ENCODE results near the gene GPSM1. TPM values are rescaled to one million over a fixed set of nuclear protein-coding genes. Genes with fewer than 3 reads are reported as not detected.
"Not testable (repeated sequence)": the region's sequence is repeated elsewhere in the genome, so short reads cannot be mapped to it uniquely, and the experiment has no call there.

Gene GPSM1
- polyA plus RNA-seq, 5 donors = 35.9 to 84.2 (median 56.6) TPM

GRCh38 chr9:136316271-136316751 lies 11.0 kb upstream of the GPSM1 start:
- no peak for DNase-seq

GRCh38 chr9:136316896-136317676 lies 10.3 kb upstream of the GPSM1 start:
- no peak for DNase-seq

GRCh38 chr9:136317695-136318094 lies 9.6 kb upstream of the GPSM1 start:
- no peak for DNase-seq

DNA sequence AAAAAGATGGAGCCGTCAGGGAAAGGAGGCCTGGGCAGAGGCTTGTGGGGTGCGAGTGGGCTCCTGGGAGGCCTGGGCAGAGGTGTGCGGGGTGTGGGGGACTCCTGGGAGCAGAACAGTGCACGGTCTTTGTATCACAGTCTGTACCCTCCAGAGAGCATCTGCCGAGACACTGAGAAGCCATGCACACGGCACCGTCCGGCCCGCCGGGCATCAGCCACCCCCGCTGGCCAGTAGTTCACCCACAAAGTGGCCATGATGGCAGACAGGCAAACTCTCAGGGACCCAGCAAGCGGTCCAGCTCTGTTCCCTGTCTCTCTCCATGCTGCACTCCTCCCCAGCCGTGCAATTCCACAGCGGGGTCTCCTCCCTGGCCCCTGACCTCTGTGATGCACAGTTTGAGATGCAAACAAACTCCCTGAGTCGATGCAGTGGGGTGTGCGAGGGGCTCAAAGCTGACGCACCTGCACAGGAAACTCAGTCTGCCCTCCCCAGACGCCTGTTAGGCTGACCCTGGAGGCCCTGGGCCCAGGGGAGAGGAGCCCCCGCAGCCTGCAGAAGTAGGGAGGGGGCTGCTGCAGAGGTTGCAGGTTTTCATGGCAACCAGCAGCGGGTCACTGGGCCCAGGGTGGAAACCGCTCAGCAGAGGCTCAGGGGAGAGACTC lies 9.1 kb upstream of the GPSM1 start:
- DNase-seq = no peak

DNA sequence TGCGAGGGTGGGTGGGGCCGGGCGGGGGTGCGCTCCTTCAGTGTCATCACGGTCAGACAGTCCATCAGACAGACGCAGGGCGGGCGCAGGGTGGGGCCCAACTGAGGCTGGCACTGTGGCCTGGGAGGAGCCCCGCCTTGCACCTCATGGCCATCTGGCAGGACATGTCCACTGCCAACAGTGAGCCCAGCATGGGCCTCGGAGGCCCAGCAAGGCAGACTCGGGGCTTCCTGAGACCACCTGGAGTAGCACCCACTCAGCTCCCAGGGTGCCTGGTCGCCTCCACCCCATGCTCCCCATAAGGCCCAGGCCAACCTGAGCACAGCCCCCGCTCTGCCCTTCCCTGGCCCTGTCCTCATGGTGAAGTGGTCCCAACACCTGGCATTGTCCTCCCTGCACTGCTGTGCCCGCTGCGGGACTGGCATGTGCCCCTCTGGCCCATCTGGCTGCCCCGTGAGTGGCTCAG lies 8.5 kb upstream of the GPSM1 start:
- no peak for DNase-seq

GRCh38 chr9:136319244-136319643 lies 8.1 kb upstream of the GPSM1 start:
- DNase-seq = not testable (repeated sequence)

- not testable (repeated sequence) for DNase-seq
These were observed 7.4 kb upstream of the GPSM1 start for GRCh38 chr9:136319955-136320354.

DNA sequence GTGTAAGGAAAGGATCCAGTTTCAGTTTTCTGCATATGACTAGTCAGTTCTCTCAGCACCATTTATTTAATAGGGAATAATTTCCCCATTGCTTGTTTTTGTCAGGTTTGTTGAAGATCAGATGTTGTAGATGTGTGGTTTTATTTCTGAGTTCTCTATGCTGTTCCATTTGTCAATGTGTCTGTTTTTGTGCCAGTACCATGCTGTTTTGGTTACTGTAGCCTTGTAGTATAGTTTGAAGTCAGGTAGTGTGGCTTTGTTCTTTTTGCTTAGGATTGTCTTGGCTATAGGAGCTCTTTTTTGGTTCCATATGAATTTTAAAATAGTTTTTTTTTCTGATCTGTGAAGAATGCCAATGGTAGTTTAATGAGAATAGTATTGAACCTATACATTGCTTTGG lies 6.4 kb upstream of the GPSM1 start:
- DNase-seq = not testable (repeated sequence)

GRCh38 chr9:136321561-136321960 lies 5.8 kb upstream of the GPSM1 start:
- DNase-seq = no peak

DNA sequence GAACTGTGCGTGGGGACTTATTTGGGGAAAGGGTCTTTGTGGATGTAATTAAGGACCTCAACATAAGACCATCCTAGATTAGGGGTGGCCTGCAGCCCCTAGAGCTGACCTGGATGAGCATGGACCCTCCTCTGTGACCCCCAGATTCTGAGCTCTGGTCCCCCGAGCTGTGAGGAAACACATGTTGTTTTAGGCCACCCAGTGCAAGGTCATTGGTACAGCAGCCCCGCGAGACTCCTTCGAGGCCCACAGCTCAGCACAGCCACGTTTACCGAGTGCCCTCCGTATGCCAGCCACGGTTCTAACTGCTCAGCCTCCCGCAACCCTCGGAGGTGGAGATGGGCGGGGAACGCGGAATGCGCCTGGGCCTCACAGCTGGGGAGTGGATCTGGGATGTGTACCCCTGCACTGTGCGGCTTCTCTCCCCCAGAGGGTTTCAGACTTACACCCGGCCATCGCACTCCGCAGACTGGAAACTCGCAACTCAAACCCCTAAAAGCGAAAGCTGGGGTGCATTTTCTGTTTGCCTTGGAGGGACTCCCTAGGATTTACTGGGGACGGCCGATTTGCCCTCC lies 4.5 kb upstream of the GPSM1 start:
- DNase-seq = no peak

GRCh38 chr9:136323371-136323789 lies 4.0 kb upstream of the GPSM1 start:
- DNase-seq = no peak

GRCh38 chr9:136324501-136325300 lies 2.6 kb upstream of the GPSM1 start:
- no peak for DNase-seq

DNA sequence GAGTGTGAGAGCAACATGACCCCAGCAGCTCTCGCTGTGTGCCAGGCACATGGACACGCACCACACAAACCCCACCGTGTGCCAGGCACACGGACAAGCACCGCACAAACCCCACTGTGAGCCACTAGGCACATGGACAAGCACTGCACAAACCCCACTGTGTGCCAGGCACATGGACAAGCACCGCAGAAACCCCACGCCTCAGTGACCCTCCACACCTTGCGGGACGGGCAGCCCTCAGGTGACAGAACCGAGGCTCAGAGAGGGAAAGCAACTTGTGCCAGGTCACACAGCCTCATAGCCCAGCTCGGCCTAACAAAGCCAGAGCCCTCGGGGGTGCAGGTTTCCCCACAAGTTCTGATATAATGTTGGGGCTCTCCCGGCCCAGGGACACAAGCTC lies 2.0 kb upstream of the GPSM1 start:
- no peak for DNase-seq

- DNase-seq = peak; percentile 86 to 91
These were observed 1.1 kb upstream of the GPSM1 start for GRCh38 chr9:136326061-136326760.

DNA sequence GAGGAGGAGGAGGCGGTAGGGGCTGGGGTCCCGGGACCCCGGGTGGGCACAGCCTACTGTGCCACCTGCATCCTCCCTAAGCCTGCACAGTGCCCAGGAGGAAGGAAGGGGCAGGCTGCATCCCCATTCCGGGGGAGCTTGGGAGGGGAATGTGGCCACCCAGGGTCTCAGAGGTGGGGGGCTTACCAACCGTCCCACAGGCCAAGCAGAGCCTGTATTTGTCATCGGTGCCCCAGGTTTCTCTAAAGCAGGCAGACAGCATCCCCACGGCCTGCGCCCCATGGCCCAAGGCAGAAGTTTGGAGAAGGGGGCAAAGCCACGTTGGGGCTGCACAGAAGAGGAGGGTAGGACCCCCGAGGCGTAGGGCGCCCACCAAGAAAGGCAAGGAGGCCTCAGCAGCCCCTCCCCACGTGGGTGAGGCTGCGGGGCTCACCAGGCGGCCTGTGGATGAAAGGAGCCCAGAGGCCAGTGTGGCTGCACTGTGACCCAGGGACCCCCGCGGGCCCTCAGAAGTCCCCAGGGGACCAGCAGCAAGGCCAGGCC lies 507 bp upstream of the GPSM1 start:
- DNase-seq = no peak

DNA sequence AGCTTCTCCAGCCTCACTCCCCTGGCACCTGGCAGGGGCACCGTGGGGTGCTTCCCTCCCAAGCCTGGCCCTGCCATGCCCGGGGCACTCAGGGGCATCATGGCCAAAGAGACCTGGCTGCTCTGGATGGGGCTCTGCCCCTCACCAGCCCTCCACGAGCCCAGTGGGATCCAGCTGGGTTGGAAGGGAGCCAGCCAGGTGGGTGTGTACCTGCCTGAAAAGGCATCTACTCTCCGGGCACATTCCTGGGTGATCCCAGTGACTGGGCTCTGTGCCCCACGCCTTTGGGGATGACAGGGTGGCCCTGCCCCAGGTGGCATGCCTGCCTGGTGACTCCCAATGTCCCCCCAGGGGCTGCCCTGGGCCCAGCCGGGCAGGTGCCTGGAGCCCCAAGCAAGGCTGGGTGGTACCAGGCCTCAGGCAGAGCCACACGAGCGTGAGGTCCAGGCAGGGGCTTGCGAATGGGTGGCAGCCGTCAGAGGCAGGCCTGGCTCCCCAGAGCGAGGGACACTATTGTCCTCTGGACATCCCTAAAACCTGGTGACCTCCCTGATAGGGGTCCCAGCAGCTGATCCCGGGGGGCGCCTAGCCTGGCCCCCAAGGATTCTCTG lies 777 bp downstream of the GPSM1 start:
- DNase-seq = no peak

GRCh38 chr9:136328622-136329041 lies 1.3 kb downstream of the GPSM1 start:
- peak; percentile 69 to 74 for DNase-seq

DNA sequence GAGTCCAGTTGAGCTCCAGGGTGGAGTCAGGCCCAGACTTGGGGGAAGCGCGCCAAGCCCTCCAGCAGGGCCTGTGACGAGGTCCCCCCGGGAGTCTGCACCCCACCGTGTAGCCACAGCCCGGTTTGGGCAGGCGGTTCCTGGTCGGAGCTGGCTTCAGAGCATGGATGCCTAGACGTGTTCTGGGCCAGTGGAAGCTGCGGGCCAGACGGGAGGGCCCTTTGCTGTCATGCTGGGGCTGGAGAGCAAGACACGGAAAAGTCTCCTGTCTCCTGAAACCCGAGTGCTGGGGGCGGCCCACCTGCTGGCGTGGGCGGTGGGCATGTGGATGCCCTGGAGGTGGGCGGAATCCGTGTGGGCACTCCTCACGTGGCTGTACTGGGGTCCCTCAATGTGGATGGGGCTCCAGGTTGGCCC lies 1.9 kb downstream of the GPSM1 start:
- DNase-seq = no peak

DNA sequence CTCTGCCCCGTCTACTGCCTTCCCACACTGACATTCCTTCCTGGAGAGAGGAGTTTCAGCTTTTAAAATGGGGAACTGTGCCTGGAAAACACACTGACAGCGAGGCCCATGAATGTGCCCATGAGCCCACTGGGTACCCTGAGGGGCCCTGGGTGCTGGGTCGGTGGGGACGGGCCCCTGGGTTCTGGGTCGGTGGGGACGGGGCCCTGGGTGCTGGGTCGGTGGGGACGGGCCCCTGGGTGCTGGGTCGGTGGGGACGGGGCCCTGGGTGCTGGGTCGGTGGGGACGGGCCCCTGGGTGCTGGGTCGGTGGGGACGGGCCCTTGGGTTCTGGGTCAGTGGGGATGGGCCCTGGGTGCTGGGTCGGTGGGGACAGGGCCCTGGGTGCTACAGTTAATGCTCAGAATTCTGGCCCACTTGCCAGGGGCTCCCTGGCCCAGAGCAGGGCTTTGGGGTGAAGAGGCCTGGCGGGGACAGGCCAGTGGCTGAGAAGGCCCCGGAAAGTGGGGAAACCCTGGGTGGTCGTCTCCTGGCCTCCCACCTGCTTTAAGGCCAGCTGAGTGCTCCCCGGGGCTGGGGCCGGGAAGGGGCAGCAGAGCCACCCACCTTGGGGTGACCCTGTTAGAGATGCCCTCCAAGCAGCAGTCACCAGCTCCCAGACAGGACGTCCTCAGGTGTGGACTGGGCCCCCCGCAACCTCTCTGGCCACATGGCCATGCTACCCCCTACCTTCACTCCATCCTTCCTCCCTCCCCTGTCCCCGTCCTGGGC lies 2.5 kb downstream of the GPSM1 start:
- DNase-seq = no peak
